SU-DHL-6 (cell line): ENCODE results near the gene DISP3.

ENCODE experiments used
- EZH2phosphoT487 ChIP-seq: fragments of 200-600 bp; sonication (generic), shearing (Covaris generic); conservative IDR thresholded peaks from 2 replicates; pipeline ENCODE4 v1.6.1; 2018; ENCODE audit warnings: mild to moderate bottlenecking, antibody characterized with exemption, low read length, moderate library complexity, mixed read lengths
- TF ChIP-seq, protein P1 (sequence below): fragments of 200-600 bp; sonication (generic); IDR thresholded peaks from one replicate; pipeline ENCODE4 v1.5.1; 2017; ENCODE audit warnings: antibody characterized with exemption, mild to moderate bottlenecking, low read length, moderate library complexity; ENCODE audit not compliant: insufficient read depth, poor library complexity, severe bottlenecking

DNA sequence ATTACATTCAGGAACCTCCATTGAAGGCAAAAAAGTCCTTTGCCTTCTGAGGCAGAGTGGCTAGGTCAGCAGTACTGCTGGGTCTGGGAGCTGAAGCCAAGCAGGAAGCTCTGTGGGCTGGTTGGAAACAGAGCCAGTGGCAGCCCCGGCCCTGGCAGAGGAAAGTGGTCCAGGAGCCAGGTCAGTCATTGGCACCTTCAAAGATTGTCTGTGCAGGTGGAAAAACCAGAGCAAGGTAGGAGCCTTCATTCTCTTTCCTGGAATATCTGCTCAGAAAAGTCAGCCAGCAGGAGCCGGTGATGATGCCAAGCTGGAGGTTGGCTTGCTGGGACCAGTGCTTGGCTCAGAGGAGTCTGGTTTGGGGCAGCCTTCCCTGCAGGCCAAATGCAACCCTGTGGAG lies 12.5 kb upstream of the DISP3 start:
- TF ChIP-seq, protein P1, sequence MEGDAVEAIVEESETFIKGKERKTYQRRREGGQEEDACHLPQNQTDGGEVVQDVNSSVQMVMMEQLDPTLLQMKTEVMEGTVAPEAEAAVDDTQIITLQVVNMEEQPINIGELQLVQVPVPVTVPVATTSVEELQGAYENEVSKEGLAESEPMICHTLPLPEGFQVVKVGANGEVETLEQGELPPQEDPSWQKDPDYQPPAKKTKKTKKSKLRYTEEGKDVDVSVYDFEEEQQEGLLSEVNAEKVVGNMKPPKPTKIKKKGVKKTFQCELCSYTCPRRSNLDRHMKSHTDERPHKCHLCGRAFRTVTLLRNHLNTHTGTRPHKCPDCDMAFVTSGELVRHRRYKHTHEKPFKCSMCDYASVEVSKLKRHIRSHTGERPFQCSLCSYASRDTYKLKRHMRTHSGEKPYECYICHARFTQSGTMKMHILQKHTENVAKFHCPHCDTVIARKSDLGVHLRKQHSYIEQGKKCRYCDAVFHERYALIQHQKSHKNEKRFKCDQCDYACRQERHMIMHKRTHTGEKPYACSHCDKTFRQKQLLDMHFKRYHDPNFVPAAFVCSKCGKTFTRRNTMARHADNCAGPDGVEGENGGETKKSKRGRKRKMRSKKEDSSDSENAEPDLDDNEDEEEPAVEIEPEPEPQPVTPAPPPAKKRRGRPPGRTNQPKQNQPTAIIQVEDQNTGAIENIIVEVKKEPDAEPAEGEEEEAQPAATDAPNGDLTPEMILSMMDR, result no peak
- no peak for TF ChIP-seq EZH2phosphoT487
